Measurements from ENCODE around the gene PHF21B.

- no peak for TF ChIP-seq CTCF (tag by site-specific recombination; IDR thresholded peaks at IDR 0.05)
- TF ChIP-seq ZBTB49 (tag by site-specific recombination; IDR thresholded peaks at IDR 0.05; ENCODE audit: low read depth): no peak
- no peak for TF ChIP-seq ELK4 (IDR thresholded peaks at IDR 0.05; ENCODE audit: borderline replicate concordance, low read depth, low read length)
- TF ChIP-seq PBX3 (CRISPR knock-in tag; IDR thresholded peaks at IDR 0.05): no peak
- no peak for TF ChIP-seq ZBTB21 (tag by site-specific recombination; IDR thresholded peaks at IDR 0.05)
- no peak for TF ChIP-seq PRDM10 (tag by site-specific recombination; IDR thresholded peaks at IDR 0.05)
- TF ChIP-seq ZFP41 (tag by site-specific recombination; IDR thresholded peaks at IDR 0.05; ENCODE audit: borderline replicate concordance): no peak
- TF ChIP-seq ATF2 (tag by site-specific recombination; IDR thresholded peaks at IDR 0.05; ENCODE audit: low read depth): no peak
- no peak for TF ChIP-seq ZNF2 (tag by site-specific recombination; IDR thresholded peaks at IDR 0.05)
- no peak for TF ChIP-seq ZNF473 (tag by site-specific recombination; IDR thresholded peaks at IDR 0.05)
- TF ChIP-seq REST (tag by site-specific recombination; IDR thresholded peaks at IDR 0.05): no peak
- no peak for TF ChIP-seq ZNF416 (tag by site-specific recombination; IDR thresholded peaks at IDR 0.05)
- no peak for TF ChIP-seq ZNF274 (IDR thresholded peaks at IDR 0.05; ENCODE audit: low read length)
- no peak for TF ChIP-seq ZNF274 (tag by site-specific recombination; IDR thresholded peaks at IDR 0.05; ENCODE audit: borderline replicate concordance)
Observed at GRCh38 chr22:44994399-44995104, 15.3 kb downstream of the PHF21B start.

Measured in HEK293 (cell line).